SJCRH30 (cell line): ENCODE measurements around the gene MDH1. TPM values are rescaled to one million over a fixed set of nuclear protein-coding genes. Genes with fewer than 3 reads are reported as not detected.
"Not testable (repeated sequence)": the region's sequence is repeated elsewhere in the genome, so short reads cannot be mapped to it uniquely, and the experiment has no call there.

ENCODE experiments used
- DNase-seq, 2 experiments: peaks; one replicate each; pipeline ENCODE4 v3.0.0-alpha.2; 2015 to 2020
- H3K27ac ChIP-seq: fragments of 250-450 bp; sonication (Bioruptor Pico); 2 replicates; pipeline ENCODE4 v1.5.1; 2020; ENCODE audit warnings: mild to moderate bottlenecking, moderate library complexity
- H3K27me3 ChIP-seq: fragments of 250-450 bp; sonication (Bioruptor Pico); 2 replicates; pipeline ENCODE4 v1.5.1; 2020; ENCODE audit warnings: mild to moderate bottlenecking, moderate library complexity
- H3K36me3 ChIP-seq: fragments of 250-450 bp; sonication (Bioruptor Pico); 2 replicates; pipeline ENCODE4 v1.5.1; 2020; ENCODE audit warnings: mild to moderate bottlenecking, moderate library complexity
- H3K4me1 ChIP-seq: fragments of 250-450 bp; sonication (Bioruptor Pico); 2 replicates; pipeline ENCODE4 v1.5.1; 2020; ENCODE audit warnings: mild to moderate bottlenecking, moderate library complexity
- H3K4me3 ChIP-seq: fragments of 250-450 bp; sonication (Bioruptor Pico); 2 replicates; pipeline ENCODE4 v1.5.1; 2020; ENCODE audit warnings: mild to moderate bottlenecking, moderate library complexity
- H3K9me3 ChIP-seq: fragments of 250-450 bp; sonication (Bioruptor Pico); replicated peaks from 2 replicates; pipeline ENCODE4 v1.5.1; 2020; ENCODE audit warnings: mild to moderate bottlenecking, moderate library complexity
- total RNA-seq: library from RNA; depleted of rRNA; stranded (reverse); fragments of >200 nt; shearing (Covaris generic); gene quantifications from 2 replicates; pipeline ENCODE4 v1.2.3, GENCODE V29; 2014; rRNA removed

Gene MDH1
- total RNA-seq = 410 and 419 TPM in 2 replicates

GRCh38 chr2:63588385-63589147, at the start of gene MDH1, which contains the start of gene WDPCP:
Gene MDH1, plus strand, starts transcription at chr2:63588963. Its CDS starts 81 bp downstream, at chr2:63589044.
Gene WDPCP, minus strand, starts transcription at chr2:63588477. Its CDS starts 206 bp downstream, at chr2:63588271.
- Histone ChIP-seq H3K36me3 (peaks cover 12% of the 10 kb centered on the region), H3K4me1 (peaks cover 6% of the 10 kb centered on the region), H3K9me3 (no peaks in the 10 kb centered on the region), H3K4me3 (peak within 1 kb of the TSS; percentile 87), H3K27me3 (no peaks in the 10 kb centered on the region), H3K27ac (peak within 1 kb of the TSS; percentile 79)
- DNase-seq = peak; percentile 97 to 99

- Histone ChIP-seq H3K4me3 (no peak overlapping the region), H3K9me3 (no peaks in the 10 kb centered on the region), H3K27ac (no peak overlapping the region), H3K4me1 (peaks cover 5% of the 10 kb centered on the region), H3K27me3 (no peaks in the 10 kb centered on the region), H3K36me3 (no peaks in the 10 kb centered on the region)
- DNase-seq = no peak
These were observed 49.2 kb upstream of the MDH1 start for GRCh38 chr2:63539416-63540162.

GRCh38 chr2:63544017-63544627, 44.6 kb upstream of the MDH1 start:
- no peak overlapping the region for H3K4me3 ChIP-seq
- 0 out of 2 replicates have a peak, but pooled peaks cover 5% of the 10 kb centered on the region for H3K9me3 ChIP-seq
- peak in 1 of 2 experiments; percentile 52 for DNase-seq
- H3K4me1 ChIP-seq = peaks cover 2% of the 10 kb centered on the region
- H3K36me3 ChIP-seq = no peaks in the 10 kb centered on the region
- no peak overlapping the region for H3K27ac ChIP-seq
- no peaks in the 10 kb centered on the region for H3K27me3 ChIP-seq

GRCh38 chr2:63545023-63545422, 43.7 kb upstream of the MDH1 start:
- Histone ChIP-seq H3K27ac (no peak overlapping the region), H3K36me3 (no peaks in the 10 kb centered on the region), H3K4me1 (no peaks in the 10 kb centered on the region), H3K4me3 (no peak overlapping the region), H3K27me3 (no peaks in the 10 kb centered on the region), H3K9me3 (0 out of 2 replicates have a peak, but pooled peaks cover 5% of the 10 kb centered on the region)
- no peak for DNase-seq

GRCh38 chr2:63553049-63553448, 35.7 kb upstream of the MDH1 start:
- Histone ChIP-seq H3K27me3 (no peaks in the 10 kb centered on the region), H3K27ac (no peak overlapping the region), H3K4me1 (no peaks in the 10 kb centered on the region), H3K36me3 (no peaks in the 10 kb centered on the region), H3K9me3 (peaks cover 13% of the 10 kb centered on the region), H3K4me3 (no peak overlapping the region)
- DNase-seq = no peak

- Histone ChIP-seq H3K27ac (no peak overlapping the region), H3K9me3 (peaks cover 24% of the 10 kb centered on the region), H3K4me3 (no peak overlapping the region), H3K36me3 (no peaks in the 10 kb centered on the region), H3K4me1 (no peaks in the 10 kb centered on the region), H3K27me3 (no peaks in the 10 kb centered on the region)
- no peak for DNase-seq
These were observed 33.5 kb upstream of the MDH1 start for GRCh38 chr2:63555299-63555698.

GRCh38 chr2:63555931-63556330, 32.8 kb upstream of the MDH1 start:
- Histone ChIP-seq H3K4me3 (no peak overlapping the region), H3K4me1 (no peaks in the 10 kb centered on the region), H3K36me3 (no peaks in the 10 kb centered on the region), H3K27me3 (no peaks in the 10 kb centered on the region), H3K27ac (no peak overlapping the region), H3K9me3 (peaks cover 23% of the 10 kb centered on the region)
- DNase-seq = peak in 1 of 2 experiments; percentile 16

- not testable (repeated sequence) for H3K27me3 ChIP-seq, H3K4me3 ChIP-seq, H3K4me1 ChIP-seq, H3K27ac ChIP-seq, DNase-seq, H3K36me3 ChIP-seq
- peaks cover 19% of the 10 kb centered on the region for H3K9me3 ChIP-seq
These were observed 30.9 kb upstream of the MDH1 start for GRCh38 chr2:63557819-63558218.

GRCh38 chr2:63558922-63559321, 29.8 kb upstream of the MDH1 start:
- not testable (repeated sequence) for DNase-seq, H3K27me3 ChIP-seq, H3K36me3 ChIP-seq, H3K4me3 ChIP-seq, H3K4me1 ChIP-seq, H3K27ac ChIP-seq
- peaks cover 19% of the 10 kb centered on the region for H3K9me3 ChIP-seq

- Histone ChIP-seq H3K27ac (no peak overlapping the region), H3K4me1 (no peaks in the 10 kb centered on the region), H3K27me3 (no peaks in the 10 kb centered on the region), H3K36me3 (peaks cover 3% of the 10 kb centered on the region; the same call in 1 of the 2 replicates), H3K9me3 (peaks cover 16% of the 10 kb centered on the region), H3K4me3 (no peak overlapping the region)
- no peak for DNase-seq
These were observed 26.0 kb upstream of the MDH1 start for GRCh38 chr2:63562751-63563150.

- Histone ChIP-seq H3K27me3 (no peaks in the 10 kb centered on the region), H3K9me3 (peaks cover 4% of the 10 kb centered on the region; the same call in 1 of the 2 replicates)
These were observed 19.0 kb upstream of the MDH1 start for GRCh38 chr2:63569740-63570139.

GRCh38 chr2:63571291-63571690, 17.5 kb upstream of the MDH1 start:
- no peak for DNase-seq
- no peak overlapping the region for H3K4me3 ChIP-seq

More at GRCh38 chr2:63569740-63570139, 19.0 kb upstream of the MDH1 start:
- no peak for DNase-seq
- H3K36me3 ChIP-seq = no peaks in the 10 kb centered on the region; the same call in 1 of the 2 replicates
- no peaks in the 10 kb centered on the region for H3K4me1 ChIP-seq
- H3K27ac ChIP-seq = no peak overlapping the region
- no peak overlapping the region for H3K4me3 ChIP-seq

GRCh38 chr2:63572001-63572400, 16.8 kb upstream of the MDH1 start:
- Histone ChIP-seq H3K4me1 (no peaks in the 10 kb centered on the region), H3K27me3 (no peaks in the 10 kb centered on the region), H3K27ac (no peak overlapping the region), H3K4me3 (no peak overlapping the region), H3K9me3 (peaks cover 4% of the 10 kb centered on the region; the same call in 1 of the 2 replicates), H3K36me3 (no peaks in the 10 kb centered on the region; the same call in 1 of the 2 replicates)
- DNase-seq = no peak

More at GRCh38 chr2:63571291-63571690, 17.5 kb upstream of the MDH1 start:
- Histone ChIP-seq H3K36me3 (no peaks in the 10 kb centered on the region; the same call in 1 of the 2 replicates), H3K27ac (no peak overlapping the region), H3K4me1 (no peaks in the 10 kb centered on the region), H3K27me3 (no peaks in the 10 kb centered on the region), H3K9me3 (peaks cover 4% of the 10 kb centered on the region; the same call in 1 of the 2 replicates)

- H3K9me3 ChIP-seq, H3K27ac ChIP-seq, H3K4me3 ChIP-seq, DNase-seq, H3K36me3 ChIP-seq, H3K27me3 ChIP-seq, H3K4me1 ChIP-seq: not testable (repeated sequence)
These were observed 15.7 kb upstream of the MDH1 start for GRCh38 chr2:63573026-63573425.
